Activated effector memory CD4-positive, alpha-beta T cell treated with Interleukin-2 at 50 U/mL for 16 hours (primary cell): ENCODE data around the gene LHPP.
"Not testable (repeated sequence)": the region's sequence is repeated elsewhere in the genome, so short reads cannot be mapped to it uniquely, and the experiment has no call there.

Source experiments
- DNase-seq: peaks from one replicate; pipeline ENCODE4 v3.0.0-alpha.2; 2020

Gene LHPP

DNA sequence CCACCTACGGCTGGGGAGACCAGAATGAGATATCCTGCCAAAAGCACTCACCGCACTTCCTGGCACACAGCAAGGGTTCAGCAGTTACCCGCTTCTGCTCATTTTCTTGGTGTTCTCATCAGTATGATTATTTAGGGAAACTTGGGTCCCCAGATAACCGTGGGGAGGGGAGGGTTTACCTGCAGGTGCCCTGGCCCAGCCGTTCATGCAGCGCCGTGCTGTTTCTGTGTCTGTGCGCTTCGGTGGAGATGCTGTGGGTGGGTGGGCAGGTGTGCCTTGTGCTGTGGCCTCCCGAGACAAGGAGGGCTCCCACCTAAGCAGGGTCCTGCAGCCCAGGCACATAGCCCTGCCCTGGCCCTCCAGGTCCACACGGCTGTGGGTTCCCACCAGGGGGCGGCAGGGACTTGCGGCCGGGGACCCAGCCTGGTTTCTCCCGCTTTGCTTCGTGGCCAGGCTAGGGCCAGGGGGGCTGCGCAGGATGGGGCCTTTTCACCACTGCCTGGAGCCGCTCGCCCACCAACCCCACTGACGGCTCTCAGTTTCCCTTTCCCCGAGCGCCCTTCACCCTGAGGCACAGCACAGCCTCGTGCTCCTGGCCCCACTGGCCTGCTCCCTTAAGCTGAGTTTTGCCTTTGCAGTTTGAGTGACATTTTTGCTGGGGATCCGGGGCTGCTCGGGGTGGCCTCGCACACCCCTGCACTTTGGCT is 78.5 kb downstream of the LHPP start:
- peak; percentile 52 for DNase-seq

DNA sequence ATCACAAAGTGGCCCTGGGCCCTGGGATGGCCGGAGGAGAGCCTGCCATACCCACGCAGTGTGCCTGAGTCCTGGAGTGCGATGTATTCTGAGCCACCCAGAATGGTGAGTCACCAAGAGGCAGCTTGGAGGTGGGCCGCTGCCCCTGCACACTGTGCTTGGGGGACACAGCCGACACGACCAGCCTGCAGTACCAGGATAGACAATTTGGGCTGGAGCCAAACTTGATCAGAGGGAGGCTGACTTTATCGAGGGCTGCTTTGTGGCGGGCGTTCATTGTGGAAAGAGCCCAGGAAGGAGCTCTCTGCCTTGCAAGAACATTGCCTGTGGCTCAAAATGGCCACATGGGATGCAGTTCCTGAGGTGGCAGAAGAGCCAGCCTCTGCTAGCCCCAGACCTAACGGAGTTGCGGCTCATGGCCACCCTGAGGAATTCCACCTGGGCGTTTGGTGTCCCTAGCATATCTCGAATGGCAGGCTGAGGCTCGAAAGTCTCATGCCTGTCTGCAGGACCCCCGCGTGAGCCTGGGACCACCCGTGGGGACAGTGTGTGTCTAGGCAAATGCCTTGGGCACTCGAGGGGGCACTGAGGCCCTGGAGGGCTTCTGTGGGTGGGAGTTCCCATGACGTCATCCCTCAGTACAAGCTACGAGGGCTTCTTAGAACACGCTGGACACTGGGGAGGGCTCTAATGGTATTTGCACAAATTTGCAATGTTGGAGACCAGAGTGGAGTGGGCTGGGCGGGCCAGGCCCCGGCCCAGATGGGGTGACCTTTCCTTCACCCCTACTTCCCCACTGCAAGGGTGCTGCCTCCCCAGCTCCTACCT is 79.7 kb downstream of the LHPP start:
- DNase-seq: no peak

DNA sequence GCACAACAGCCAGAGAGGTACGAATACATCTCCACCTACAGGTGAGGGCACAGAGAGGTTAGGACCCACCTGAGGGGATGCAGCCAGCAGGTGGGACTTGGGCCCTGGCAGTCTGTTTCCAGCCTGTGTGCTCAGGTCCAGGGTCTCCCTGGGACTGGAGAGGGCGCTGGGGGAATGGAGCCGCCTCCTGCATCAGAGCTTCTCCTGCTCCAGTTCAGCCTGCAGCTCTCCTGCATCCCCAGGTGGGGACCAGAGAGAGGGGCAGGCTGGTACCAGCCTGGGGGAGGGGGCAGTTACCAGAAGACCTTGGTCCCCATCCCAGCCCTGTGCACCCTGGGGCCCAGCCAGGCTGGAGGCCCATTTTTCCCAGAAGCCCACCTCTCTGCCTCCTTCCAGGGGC is 80.7 kb downstream of the LHPP start:
- DNase-seq: no peak

DNA sequence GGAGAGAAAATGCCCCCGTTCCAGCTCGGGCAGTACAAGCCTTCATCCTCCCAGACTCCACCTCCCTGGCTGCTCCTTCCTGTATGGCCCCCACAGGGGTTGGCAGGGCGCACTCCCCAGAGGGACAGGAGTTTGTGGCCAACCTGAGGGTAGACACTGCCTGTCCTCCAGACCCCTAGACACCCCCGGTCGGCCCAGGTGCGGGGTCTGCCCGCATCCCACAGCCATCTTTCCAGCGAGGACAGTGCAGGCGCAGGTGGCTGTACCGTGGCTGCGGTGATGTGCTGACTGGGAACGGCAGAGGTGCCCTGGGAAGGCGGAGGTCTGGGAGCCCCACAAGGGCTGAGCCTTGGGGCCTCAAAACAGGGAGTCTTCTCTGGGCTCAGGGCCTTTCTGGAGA is 81.5 kb downstream of the LHPP start:
- DNase-seq: no peak

DNA sequence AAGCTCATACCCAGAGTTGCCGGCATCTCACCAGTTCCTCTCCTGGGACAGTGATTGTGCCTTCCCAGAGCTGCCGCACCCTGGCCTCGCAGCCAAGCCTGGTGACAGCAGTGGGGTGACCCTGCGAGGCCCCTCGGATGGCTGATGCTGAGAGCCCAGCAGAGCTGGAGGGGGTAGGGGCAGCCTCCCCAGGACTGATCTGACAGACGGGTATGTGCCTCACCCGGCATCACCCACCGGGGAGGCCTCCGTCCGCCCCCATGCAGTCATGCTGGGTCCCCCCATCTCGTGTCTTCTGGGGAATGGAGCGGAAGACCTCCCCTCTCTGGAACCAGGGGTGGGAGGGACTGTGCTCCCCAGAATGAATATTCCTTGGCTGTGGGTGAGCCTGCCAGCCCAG is 82.3 kb downstream of the LHPP start:
- DNase-seq: no peak

DNA sequence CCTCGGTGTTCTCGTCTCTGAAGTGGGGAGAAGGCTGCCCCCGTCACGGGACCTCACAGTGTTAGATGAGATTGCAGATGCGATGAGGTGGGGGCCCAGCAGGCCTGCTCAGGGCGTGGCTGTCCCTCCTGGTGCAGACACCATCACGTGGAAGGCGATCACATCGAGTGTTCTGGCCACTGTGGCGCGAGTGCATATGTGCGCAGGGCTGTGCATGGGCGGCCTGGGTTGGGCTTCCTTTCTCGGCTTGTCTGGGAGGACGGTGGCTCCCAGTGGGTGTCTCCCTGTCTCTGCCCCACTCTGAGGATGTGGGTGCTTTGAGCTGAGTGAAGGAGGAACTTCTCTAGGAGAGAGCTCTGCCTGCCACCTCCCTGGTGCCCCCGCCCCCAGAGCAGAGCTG is 83.1 kb downstream of the LHPP start:
- no peak for DNase-seq

DNA sequence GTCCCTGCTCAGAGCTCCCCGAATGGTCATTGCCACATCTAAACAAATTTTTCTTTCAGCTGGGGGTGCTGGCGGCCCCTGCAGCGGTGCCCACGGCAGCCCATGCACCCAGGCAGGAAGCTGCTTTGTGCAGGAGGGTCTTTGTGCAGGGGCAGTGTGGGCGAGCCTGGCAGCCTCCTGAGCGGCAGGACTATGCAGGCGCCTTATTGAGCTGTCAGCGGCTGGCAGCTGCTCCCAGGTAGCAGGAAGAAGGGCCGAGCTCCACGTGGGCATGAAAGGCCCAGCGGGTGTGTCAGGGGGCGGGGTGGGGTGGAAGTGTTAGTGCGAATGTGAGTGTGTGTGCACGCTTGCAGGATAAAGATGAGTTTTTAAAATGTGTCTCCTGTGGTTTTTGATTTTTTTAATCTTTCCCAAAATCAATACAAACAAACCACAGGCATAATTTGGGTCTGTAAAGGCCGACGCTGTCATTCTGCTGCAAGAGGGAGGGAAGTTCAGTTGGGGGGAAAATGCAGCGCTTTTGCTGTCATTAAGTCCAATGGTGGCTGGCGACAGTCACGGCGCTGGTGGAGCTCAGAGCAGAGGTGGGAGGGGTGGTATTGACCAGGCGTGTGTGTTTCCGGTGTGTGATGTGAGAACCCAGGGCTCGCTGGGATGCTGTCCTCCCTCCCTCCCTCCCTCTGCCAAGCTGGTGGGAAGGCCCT is 83.9 kb downstream of the LHPP start:
- no peak for DNase-seq

DNA sequence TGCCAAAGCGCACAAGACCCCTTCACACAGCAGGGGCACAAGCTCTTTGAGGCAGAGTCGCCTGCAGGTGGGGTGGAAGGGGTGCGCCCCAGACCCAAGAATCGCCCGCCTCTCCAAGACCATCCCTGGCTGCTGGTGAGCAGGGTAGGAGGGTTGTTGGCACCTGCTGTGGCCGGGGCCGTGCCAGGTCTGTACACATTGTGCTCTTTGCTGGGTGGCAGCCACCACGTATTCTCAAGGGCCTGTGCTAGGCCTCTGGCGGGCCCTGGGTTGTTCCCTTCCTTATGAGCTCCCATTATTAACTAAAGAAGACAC is 84.4 kb downstream of the LHPP start:
- DNase-seq: no peak

DNA sequence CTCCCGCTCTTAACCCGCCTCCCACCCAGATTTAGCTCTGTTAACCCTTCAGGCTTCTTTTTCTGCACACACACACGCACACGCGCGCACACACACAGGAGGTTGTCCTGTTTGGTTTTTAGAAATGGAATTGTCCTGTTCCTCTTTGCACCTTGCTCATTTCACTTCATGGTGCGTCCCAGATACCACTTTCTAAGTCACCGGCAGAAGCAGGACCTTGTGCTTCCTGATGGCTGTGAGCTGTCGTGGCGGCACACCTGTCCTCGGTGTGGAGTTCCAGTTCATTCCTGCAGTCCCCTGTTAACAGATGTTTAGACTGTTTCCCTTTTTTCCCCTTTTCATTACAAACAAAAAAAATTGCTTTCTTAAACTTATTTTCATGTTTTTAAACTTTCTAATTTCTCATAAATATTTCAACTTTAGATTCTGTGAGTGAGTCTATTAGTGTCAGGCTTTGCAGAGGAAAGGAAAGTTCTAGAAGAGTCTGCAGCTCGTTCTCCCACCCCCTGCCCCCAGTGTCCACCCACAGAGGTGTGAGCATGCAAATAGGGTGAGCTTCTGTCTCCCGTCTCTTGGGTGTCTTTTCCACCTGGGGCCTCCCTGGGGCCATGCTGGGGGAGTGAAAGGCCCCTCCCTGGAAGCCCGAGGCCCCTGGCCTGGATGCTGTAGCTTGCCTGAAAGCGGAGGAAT is 85.5 kb downstream of the LHPP start:
- DNase-seq: no peak

DNA sequence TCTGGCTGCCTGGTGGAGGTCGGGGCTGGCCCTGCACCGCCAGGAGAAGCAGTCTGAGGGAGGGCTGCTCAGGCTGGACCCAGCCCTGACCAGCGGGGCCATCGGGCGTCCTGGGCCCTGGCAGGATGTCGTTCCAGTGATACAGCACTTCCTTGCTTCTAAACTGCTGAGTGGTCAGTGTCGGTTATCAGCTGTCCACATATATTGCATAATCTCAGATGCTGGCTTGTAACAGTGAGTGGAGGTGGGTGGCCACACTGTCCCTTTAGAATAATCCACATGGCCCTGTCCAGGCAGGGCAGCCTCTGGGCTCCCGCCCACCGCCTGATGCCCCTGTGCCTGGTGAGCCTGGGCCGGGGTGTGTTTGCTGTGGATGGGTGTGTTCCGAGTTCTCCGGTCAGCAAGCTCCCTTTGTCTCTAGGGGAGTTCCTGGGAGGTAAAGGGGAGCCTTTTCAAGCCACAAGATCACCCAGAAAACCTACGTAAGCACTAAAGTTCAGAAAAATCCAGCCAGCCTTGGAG is 86.1 kb downstream of the LHPP start:
- DNase-seq: no peak

DNA sequence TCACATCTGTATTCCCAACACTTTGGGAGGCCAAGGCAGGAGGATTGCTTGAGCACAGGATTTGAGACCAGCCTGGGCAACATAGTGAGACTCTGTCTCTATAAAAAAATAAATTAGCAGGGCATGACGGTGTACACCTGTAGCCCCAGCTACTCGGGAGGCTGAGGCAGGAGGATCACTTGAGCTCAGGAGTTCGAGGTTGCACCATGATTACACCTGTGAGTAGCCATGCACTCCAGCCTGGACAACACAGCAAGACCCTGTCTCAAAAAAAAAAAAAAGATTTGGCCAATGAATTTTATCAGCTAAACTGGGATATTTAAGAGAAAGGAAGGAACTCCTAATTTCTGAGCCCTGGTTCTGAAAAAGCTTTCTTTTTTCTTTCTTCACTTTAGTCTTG is 87.5 kb downstream of the LHPP start:
- DNase-seq: not testable (repeated sequence)

DNA sequence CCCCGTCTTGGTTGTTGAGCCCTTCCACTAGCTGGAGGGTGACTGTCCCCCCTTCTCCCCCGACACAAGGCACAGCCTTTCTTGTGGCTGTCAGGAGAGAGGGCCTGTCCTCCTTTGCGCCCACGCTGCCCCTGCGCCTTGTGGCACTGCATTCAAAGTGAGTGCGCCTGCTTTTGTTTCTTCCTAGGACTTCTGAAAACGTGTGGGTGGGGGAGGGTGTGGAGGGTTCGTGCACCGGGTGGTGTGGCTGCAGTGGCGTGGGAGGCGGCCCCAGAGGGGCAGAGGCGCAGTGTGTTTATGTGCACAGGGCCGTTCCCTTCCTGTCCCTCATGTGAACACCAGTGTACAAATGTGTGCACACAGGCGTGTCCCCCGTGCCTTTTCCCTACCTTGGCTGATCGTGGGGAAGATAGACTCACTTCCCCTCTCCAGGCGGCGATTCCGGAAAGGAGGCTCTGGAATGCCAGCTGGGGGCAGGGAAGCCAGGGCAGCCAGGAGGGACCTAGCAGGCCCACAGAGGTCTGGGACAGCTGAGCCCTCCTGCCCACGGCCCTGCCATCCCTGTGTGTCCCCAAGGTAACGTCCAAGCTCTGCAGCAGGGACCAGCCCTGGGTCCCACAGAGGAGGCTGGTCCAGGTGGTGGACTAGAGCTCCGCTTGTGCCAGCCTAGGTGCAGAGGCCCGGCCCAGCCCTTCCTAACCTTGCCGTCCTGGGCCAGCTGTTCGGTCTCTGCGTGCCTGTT is 88.8 kb downstream of the LHPP start:
- DNase-seq: no peak

DNA sequence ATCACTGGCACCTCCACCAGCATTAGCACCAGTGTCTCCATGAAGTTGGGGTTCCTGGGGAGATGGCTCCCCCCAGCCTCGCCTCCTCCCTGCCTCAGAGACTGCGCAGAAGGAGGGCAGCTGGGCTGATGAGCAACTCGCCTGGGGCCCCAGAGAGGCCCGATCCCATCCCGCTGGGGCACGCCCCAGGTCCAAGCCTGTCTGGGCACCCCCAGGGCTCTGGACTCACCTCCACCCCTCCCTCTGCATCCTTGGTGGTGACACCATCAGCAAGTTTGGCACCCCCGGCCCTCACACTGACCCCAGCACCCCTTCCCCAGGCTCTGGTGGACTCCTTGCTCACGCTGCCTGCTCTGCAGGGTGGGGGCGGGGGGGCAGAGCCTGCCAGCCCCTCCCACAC is 89.5 kb downstream of the LHPP start:
- no peak for DNase-seq

DNA sequence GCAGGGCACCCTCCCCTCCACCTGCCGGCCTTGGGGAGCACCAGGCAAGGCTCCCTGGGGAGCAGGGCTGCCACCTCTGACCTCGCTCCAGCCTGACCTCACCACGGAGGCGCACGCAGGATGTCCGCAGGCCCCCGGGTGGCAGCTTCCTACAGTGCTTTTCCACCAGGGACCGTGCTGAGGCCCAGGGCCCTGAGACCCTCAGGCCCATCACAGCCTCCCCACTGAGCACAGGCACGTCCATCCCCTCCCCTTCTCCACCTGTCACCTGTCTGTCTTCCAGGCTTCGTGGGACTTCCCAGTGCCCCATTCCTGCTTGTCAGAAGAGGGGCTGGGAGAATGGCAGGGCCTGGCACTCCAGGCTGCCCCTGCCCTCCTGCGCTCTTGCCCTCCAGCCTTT is 90.1 kb downstream of the LHPP start:
- DNase-seq: no peak

DNA sequence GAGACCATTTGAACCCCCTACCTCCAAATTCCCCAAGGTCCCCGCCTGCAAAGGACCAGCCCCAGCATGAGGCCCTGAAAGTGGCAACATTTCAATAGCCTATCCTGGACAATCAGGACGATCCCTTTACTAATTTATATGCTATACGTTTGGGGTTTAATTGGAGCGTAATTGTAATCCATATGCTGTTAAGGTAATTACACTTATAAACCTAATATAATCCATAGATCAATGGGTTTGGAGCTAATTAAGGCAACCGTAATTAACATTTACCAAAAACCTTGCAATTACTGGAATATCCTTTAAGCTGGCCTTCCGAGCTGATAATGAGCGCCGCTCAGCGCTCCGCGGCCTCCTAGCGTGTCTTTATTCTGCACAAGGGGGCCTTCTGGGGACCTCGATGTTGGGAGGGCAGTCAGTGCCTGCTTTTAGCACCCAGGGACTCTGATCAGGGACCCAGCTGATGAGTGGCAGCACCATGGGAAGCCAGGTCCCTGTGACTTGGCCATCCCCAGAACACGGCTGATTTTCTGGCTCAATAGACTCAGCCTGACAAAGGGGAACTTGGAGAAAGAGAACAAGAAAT is 91.2 kb downstream of the LHPP start:
- DNase-seq: no peak

DNA sequence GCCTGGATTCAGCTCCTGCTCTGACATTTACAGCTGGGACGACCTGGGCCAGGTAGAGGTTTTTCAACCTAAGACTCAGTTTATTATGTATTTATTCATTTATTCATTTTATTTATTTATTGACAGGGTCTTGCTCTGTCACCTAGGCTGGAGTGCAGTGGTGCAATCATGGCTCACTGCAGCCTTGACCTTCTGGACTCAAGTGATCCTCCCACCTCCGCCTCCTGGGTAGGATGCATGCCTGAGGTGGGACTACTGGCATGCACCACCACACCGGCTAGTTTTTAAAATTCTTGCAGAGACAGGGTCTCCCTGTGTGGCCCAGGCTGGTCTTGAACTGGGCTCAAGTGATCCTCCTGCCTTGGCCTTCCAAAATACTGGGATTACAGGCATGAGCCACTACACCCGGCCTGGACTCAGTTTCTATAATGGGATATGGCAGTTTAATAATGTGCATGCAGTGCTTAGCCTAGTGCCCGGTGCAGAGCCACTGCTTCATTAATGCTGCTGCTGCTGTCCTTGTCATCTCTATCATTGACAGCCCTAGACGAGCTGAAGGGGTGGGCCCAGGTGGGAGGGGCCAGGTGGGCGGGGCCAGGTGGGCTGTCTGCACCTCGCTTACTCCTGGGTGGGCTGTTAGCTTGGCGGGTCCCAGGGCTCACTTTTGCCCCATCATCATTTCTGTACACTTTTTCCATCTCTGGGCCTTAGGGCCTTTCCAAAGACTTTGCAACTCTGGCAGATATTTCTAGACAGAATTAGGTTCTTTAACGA is 92.6 kb downstream of the LHPP start:
- no peak for DNase-seq

DNA sequence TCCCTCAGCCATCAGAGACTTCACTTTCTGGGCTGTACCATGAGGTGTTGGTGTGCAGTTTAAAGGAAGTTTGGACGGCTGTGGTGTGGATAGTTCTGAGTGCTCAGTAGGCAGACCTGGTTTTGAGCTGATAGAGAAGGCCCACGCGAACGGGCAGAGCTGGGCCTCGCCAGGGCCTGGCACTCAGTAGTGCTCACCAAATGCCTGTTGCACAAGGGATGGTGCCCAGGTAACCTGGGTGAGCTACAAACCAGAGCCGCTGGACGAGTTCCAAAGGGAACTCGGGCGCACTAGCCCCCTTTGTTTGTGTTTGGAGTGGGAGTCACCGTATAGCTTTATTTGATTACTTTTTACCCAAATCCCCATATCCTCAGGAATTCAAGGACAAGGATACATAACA is 95.5 kb downstream of the LHPP start:
- no peak for DNase-seq

DNA sequence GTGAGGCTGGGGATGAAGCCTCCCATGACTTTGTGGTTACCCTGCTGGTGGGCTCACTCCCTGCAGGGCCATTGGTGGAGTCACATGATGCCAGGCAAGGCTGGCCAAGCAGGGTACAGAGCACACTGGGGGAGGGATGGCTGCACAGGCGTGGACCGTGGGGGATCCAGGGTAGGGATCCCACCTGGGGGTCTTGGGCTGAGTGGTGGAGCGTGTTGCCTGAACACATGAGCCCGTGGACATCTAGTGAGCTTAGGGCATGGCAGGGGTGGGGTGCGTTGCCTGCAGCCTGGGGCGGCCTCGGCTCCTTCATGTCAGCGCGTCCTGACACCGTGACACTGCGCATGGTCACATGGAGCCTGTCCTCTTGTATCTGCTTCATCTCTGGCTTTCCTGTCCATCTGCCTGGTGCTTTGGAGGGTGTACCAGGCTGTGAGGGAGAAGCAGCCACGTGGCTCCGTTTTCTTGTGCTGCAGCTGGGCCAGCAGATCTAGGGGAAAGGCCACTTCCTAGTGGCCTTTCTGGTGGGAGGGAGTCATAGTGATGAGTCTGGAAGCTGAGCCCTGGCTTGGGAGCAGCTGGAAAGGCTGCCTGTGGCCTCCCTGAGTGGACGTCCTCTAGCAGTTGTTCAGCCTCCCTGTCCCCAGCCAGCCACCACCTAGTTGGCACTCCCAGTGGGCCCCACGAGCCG is 96.2 kb downstream of the LHPP start:
- DNase-seq: no peak

DNA sequence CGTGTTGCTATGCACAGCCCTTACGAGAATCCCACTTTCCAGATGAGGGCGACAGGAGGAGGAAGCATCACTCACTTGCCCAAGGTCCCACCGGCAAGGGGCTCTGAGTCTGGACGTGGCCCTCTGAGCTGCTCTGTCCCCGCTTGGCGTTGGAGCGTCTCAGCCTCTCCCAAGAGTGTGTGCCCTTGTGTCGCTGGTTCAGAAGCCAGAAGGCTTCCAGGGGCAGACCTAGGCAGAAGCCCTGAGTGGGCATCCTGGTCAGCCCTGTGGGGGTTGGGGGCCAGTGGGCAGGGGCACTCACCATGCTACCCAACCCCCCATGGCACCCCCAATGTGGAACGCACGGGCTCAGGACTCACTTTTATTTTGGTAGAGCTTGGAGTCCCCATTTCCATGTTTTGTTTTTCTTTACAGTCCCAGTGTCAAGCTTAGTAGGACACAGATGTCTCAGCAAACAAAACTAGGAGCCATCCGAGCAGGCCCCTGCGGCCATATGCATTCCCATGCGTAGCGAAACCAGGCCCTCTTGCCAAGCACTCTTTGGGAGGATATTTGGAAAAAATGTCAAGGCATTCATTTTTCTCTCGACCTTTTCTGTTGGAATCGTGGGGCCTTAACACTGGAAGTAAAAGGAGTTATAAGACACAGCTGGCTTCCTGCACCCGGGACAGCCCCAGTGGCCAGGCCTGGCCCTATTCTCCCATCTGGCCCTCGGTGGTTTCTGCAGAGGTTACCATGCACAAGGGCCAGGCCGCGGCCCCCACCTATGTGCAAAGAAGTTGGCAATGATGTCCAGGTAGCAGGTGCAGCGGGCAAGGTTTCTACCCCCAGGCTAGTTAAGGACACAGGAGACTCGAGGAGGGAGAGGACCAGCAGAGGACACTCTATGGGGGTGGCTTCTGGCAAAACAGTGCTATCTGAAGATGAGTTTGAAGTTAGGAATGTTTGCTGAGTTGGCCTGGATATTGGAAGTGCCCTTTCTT is 97.0 kb downstream of the LHPP start:
- no peak for DNase-seq
